ENCODE results near the gene CRB1.

DNA sequence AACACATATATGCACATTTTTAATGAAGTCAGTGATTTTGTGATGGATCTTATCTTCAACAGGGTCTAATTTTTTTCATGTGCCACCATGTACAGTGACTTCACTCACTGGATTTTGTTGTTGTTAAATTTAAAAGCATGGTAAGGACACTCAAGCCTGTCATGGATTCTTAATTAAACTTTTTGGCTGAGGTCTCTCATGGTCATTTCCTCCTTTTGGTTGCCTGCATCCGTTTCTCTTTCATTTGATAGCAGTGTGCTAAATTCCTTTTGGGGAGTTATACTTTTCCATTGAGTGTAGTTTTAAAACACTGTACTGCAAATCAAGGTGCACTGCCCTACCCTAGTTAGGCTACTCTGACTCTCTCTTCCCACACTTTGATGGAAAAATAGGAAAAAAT, 13.2 kb upstream of the CRB1 start:
- no peak for TF ChIP-seq CTCF (IDR thresholded peaks at IDR 0.05)
- TF ChIP-seq POLR2A (IDR thresholded peaks at IDR 0.05) = no peak
